Urinary bladder (tissue), 4 donors: ENCODE results near the gene ZFPL1. TPM values are rescaled to one million over a fixed set of nuclear protein-coding genes. Genes with fewer than 3 reads are reported as not detected.
A peak's percentile ranks its signal among the peaks of the same experiment; 100 is the strongest.

ENCODE experiments used
- DNase-seq: peaks from one replicate; pipeline ENCODE4 v3.0.0-alpha.2; 2015; ENCODE audit errors: extremely low spot score
- H3K27ac ChIP-seq: one replicate; pipeline ENCODE4 v1.5.1; 2013; ENCODE audit warnings: low read depth, mild to moderate bottlenecking, moderate library complexity
- H3K36me3 ChIP-seq: one replicate; pipeline ENCODE4 v1.6.1; 2013; ENCODE audit warnings: mild to moderate bottlenecking, moderate library complexity; ENCODE audit not compliant: insufficient read depth
- H3K4me1 ChIP-seq: one replicate; pipeline ENCODE4 v1.6.1; 2013; ENCODE audit warnings: mild to moderate bottlenecking, moderate library complexity; ENCODE audit not compliant: insufficient read depth
- H3K4me3 ChIP-seq: one replicate; pipeline ENCODE4 v1.5.1; 2013; ENCODE audit warnings: low read depth, low read length
- WGBS: extraction: QIAGEN DNeasy Blood & Tissue Kit; methylation state at CpG from one replicate; pipeline ENCODE4 v1.1.7; 2013; 5-methylcytosine and 5-hydroxymethylcytosine counted together
- polyA plus RNA-seq: library from polyadenylated mRNA; stranded (reverse); fragments of 200-250 nt; gene quantifications from one replicate; pipeline ENCODE4 v1.2.3, GENCODE V29; 2013
- total RNA-seq: library from RNA; depleted of rRNA; stranded (reverse); fragments of >200 nt; gene quantifications from one replicate; pipeline ENCODE4 v1.2.3, GENCODE V29; 2014
- donor health status: healthy with polysubstance abuse.
- donor health status: healthy.

Gene ZFPL1
- total and polyA plus RNA-seq, 2 donors = 14.6 to 50.8 TPM

DNA sequence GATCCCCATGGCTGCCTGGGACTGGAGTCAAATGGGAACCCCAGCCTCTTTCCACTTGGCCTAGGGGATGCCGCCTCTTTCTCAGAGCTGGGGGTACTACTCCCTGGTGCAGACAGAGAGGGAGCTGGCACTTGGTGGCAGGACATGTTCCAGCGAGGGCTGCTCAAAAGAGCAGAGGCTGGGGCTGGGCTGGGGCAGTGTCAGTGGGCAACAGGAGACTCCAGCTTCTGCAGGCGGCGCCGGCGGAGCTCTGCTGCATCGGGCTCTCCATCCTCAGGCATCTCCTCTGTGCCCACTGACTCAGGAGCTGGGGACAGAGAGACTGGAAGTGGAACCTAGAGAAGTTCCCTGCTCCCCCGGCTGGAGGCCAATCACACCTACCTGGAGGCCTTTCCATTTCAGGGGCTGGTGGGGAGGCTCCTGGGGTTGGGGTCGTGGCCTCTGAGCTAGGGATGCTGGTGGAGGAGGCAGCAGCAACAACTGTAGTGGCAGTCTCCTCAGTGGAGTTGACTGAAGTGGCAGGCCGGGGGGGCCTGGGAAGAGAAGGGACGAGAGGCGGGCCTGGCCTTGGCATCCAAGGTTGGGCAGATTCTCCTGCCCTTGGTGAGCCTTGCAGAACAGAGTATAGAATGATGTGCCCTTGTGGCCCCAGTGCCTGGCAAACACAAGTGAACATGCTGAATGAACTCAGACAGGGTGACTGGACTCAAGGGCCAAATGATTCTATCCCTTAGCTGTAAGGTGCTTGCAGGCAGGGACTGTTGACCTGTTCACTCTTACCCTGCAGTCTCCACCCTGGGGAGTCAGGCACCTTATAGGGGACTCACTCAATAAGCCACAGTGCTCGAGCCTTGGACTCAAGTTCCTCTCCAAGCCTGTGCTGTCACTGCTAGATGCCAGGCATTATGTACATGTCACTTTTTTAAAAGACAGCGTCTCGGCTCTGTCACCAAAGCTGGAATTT lies 44.4 kb downstream of the ZFPL1 start:
- whole genome bisulfite sequencing = 86% methylated on average over 15 of the region's 15 CpGs
- H3K4me1 ChIP-seq = no peaks in the 10 kb centered on the region
- no peak overlapping the region for H3K4me3 ChIP-seq
- peaks cover 11% of the 10 kb centered on the region for H3K36me3 ChIP-seq
- no peak for DNase-seq
- no peak overlapping the region for H3K27ac ChIP-seq

- 86% methylated on average over 13 of the region's 13 CpGs for WGBS
- Histone ChIP-seq H3K36me3 (peaks cover 11% of the 10 kb centered on the region), H3K4me3 (no peak overlapping the region), H3K4me1 (no peaks in the 10 kb centered on the region), H3K27ac (no peak overlapping the region)
- no peak for DNase-seq
Measured at GRCh38 chr11:65129649-65130441, 45.8 kb downstream of the ZFPL1 start.

DNA sequence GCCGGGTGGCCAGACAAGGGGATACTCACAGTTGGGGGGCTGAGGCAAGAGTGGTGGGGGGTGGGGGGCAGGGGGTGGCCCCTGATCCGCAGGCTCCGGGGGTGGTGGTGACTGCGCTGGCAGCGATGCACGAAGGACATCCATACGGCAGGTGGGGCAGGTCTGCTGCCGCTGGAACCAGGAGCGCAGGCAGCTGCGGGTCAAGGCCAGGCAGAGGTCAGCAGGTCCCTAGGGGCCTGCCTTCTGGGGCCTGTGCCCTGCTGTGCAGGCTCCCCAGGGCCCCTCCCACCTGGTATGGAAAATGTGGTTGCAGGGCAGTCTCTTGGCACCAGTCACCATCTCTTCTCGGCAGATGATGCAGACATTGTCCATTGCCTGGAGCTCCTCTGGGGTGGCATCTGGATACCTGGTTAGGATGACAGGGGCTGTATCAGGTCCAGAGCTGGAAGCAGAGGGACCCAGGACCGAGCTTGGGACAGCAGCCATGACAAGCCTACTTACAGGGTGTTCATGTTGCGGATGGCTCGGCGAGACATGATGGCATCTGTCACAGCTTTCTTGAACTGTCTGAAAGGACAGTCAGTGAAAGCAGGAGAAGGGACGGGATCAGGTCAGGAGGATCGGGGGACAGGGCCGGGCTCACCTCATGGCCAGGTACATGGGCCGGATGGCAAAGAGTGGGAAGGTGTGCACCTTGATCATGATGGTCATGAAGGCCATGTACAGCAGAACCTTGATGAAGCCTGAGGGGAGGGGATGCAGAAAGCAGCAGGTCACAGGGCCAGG lies 46.8 kb downstream of the ZFPL1 start:
- Histone ChIP-seq H3K4me1 (no peaks in the 10 kb centered on the region), H3K27ac (no peak overlapping the region), H3K36me3 (peaks cover 11% of the 10 kb centered on the region), H3K4me3 (no peak overlapping the region)
- no peak for DNase-seq
- WGBS = 89% methylated on average over 19 of the region's 19 CpGs

DNA sequence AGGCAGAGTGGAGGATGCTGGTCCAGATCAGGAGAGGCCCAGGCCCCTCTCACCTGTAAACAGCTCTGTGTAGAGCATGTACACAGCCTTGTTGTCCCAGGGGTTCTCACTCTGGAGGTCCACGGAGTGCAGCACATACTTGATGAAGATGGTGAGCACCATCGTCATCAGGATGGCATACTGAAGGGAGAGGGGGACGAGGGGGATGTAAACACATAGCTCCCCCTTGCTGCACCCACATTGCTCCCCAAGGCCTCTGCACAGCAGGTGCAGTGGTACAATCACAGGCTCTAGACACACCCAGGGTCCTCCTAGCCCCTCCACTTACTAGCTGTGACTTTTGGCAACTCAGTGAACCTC lies 47.4 kb downstream of the ZFPL1 start:
- DNase-seq = no peak
- 86% methylated on average over 3 of the region's 3 CpGs for WGBS
- Histone ChIP-seq H3K4me3 (no peak overlapping the region), H3K36me3 (peaks cover 11% of the 10 kb centered on the region), H3K4me1 (no peaks in the 10 kb centered on the region), H3K27ac (no peak overlapping the region)

- Histone ChIP-seq H3K4me3 (no peak overlapping the region), H3K36me3 (peaks cover 11% of the 10 kb centered on the region), H3K27ac (no peak overlapping the region), H3K4me1 (no peaks in the 10 kb centered on the region)
- no peak for DNase-seq
- 78% methylated on average over 6 of the region's 6 CpGs for WGBS
Measured at GRCh38 chr11:65131895-65132237, 47.8 kb downstream of the ZFPL1 start.

GRCh38 chr11:65132238-65132987 lies 48.4 kb downstream of the ZFPL1 start:
- no peak for DNase-seq
- no peak overlapping the region for H3K27ac ChIP-seq
- WGBS = 73% methylated on average over 10 of the region's 10 CpGs
- H3K4me1 ChIP-seq = no peaks in the 10 kb centered on the region
- no peak overlapping the region for H3K4me3 ChIP-seq
- H3K36me3 ChIP-seq = peaks cover 11% of the 10 kb centered on the region

- 41% methylated on average over 18 of the region's 18 CpGs for WGBS
- Histone ChIP-seq H3K4me1 (no peaks in the 10 kb centered on the region), H3K4me3 (peak overlapping the region; percentile 87), H3K27ac (no peak overlapping the region), H3K36me3 (peaks cover 11% of the 10 kb centered on the region)
- DNase-seq = no peak
Measured at GRCh38 chr11:65132988-65133700, 49.1 kb downstream of the ZFPL1 start.

GRCh38 chr11:65133724-65134123 lies 49.7 kb downstream of the ZFPL1 start:
- H3K4me1 ChIP-seq = no peaks in the 10 kb centered on the region
- peak overlapping the region; percentile 94 for H3K27ac ChIP-seq
- H3K36me3 ChIP-seq = peaks cover 11% of the 10 kb centered on the region
- DNase-seq = no peak
- WGBS = 1% methylated on average over 20 of the region's 20 CpGs
- H3K4me3 ChIP-seq = peak overlapping the region; percentile 87

DNA sequence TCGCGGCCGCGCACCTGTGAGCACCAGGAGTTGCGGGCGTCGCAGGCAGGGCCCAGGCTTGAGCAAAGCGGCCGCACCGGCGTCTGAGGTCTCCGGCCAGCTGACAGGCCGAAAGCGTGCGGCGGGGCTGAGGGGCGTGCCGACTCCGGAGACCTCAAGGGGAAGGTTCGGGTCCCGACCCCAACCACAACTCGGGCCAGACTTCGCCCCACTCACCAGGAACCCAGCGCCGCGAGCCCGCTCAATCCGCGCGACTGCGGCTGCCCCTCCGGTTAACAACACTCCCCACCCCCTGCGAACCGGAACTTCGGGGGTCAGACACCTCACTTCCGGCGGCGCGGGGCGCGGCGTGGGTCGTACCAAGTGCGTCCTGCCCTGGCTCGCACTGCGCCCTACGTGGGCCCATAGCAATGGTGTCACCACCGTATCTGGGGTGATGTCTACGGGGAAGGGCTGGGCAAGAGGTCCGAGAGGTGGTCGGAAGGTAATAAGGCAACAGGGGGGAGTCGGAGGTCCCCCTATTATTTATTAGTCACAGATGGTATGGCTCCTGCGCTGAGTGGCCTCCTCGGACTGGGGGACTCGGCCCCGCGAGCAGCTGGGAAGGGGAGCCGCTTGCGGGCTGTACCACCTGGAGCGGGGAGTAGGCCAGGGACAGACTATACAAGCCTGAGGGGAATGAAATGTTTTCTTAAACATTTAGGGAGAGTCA lies 50.4 kb downstream of the ZFPL1 start, which contains the start of gene SYVN1:
TSS of gene SYVN1 (minus strand) at position 280 of the 712 bp plus-strand sequence. CDS start 918 bp downstream, outside the sequence.
- H3K27ac ChIP-seq = peak within 1 kb of the TSS; percentile 94
- under 1% methylated on average over 60 of the region's 60 CpGs for WGBS
- H3K4me1 ChIP-seq = no peaks in the 10 kb centered on the region
- no peak for DNase-seq
- H3K36me3 ChIP-seq = peaks cover 11% of the 10 kb centered on the region
- peak within 1 kb of the TSS; percentile 87 for H3K4me3 ChIP-seq

DNA sequence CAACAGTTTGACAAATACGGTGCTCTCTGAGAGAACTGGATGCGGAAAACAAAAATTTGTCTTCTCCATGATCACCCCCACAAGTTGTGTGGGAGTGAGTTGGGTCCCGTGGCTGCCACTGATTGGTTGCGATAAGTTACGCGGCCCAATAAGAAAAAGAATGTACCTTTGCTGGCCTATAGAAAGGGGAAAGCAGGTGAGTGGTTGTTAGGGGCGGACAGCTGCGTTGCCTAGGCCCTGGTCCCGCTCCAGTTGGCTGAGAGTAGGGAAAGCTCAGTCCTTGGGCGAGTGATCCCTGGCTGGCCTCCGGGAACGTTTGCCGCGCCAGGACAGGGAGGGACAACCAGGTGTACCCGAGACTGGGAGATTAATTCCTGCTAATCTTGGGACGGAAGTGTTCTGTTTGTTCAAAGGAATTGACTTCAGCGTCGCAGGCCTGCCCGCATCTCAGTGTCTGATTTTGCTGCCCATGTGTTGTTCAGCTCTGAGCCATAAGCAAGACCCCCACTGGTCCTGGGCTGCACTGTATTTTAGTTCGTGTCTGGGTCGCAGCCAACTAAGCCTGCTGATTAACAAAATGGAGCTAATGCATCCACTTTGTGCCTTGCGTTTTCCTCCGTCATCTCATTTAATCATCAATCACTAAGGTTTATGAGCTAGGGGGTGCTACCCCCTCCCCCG lies 51.1 kb downstream of the ZFPL1 start:
- Histone ChIP-seq H3K4me3 (peak overlapping the region; percentile 87), H3K27ac (peak overlapping the region; percentile 94), H3K36me3 (peaks cover 4% of the 10 kb centered on the region), H3K4me1 (no peaks in the 10 kb centered on the region)
- DNase-seq = peak; percentile 95
- 2% methylated on average over 24 of the region's 24 CpGs for WGBS

- 46% methylated on average over 11 of the region's 11 CpGs for WGBS
- Histone ChIP-seq H3K36me3 (peaks cover 4% of the 10 kb centered on the region), H3K4me3 (peak overlapping the region; percentile 87), H3K4me1 (no peaks in the 10 kb centered on the region), H3K27ac (peak overlapping the region; percentile 62)
- no peak for DNase-seq
Measured at GRCh38 chr11:65135633-65136145, 51.7 kb downstream of the ZFPL1 start.
